Endothelial cell of umbilical vein (primary cell): ENCODE measurements around the gene STXBP5L.
A peak's percentile ranks its signal among the peaks of the same experiment; 100 is the strongest.

ENCODE experiments used
- CTCF ChIP-seq, 2 donors: IDR thresholded peaks; 1 replicate in 1 of 2; 2 replicates in 1 of 2; pipeline ENCODE4 v1.5.1; 2011; ENCODE audit warnings: low read length in 2 of 2, mild to moderate bottlenecking in 2 of 2, moderate library complexity in 2 of 2, control low read depth in 1 of 2, inconsistent platforms in 1 of 2, low read depth in 1 of 2; ENCODE audit not compliant: insufficient read depth in 1 of 2; ENCODE audit errors: extremely low read depth in 1 of 2
- EZH2 ChIP-seq: IDR thresholded peaks from 2 replicates; pipeline ENCODE4 v1.6.1; 2012; ENCODE audit warnings: borderline replicate concordance, low read depth, mild to moderate bottlenecking, moderate library complexity, low read length, inconsistent platforms; ENCODE audit not compliant: severe bottlenecking
- FOS ChIP-seq: IDR thresholded peaks from 2 replicates; pipeline ENCODE4 v1.6.1; 2011; ENCODE audit warnings: mild to moderate bottlenecking, low read length, moderate library complexity, borderline replicate concordance; ENCODE audit not compliant: insufficient read depth
- GATA2 ChIP-seq: IDR thresholded peaks from 2 replicates; pipeline ENCODE4 v1.7.0; 2011; ENCODE audit warnings: low read depth, mild to moderate bottlenecking, moderate library complexity, mixed read lengths, low read length; ENCODE audit not compliant: insufficient read length, insufficient read depth
- JUN ChIP-seq: IDR thresholded peaks from 2 replicates; pipeline ENCODE4 v1.6.1; 2011; ENCODE audit warnings: borderline replicate concordance, low read depth; ENCODE audit not compliant: insufficient read length, insufficient read depth
- MAX ChIP-seq: IDR thresholded peaks from 2 replicates; pipeline ENCODE4 v1.6.1; 2011; ENCODE audit not compliant: insufficient read depth, insufficient read length
- MYC ChIP-seq: IDR thresholded peaks from one replicate; pipeline ENCODE4 v1.6.1; 2011; ENCODE audit warnings: mild to moderate bottlenecking, low read depth, low read length
- POLR2A ChIP-seq: IDR thresholded peaks from 2 replicates; pipeline ENCODE4 v1.6.1; 2012; ENCODE audit warnings: low read depth, mild to moderate bottlenecking, control low read depth, low read length
- POLR2AphosphoS5 ChIP-seq: IDR thresholded peaks from 2 replicates; pipeline ENCODE4 v1.6.1; 2012; ENCODE audit warnings: low read depth, mild to moderate bottlenecking, control low read depth, low read length, moderate library complexity; ENCODE audit not compliant: insufficient read depth

- TF ChIP-seq CTCF (IDR thresholded peaks at IDR 0.05; ENCODE audit: extremely low read depth in 1 of 2, insufficient read depth in 1 of 2, low read depth in 1 of 2, low read length in 2 of 2) (no peak), POLR2A (no peak), MYC (no peak), EZH2 (peak; percentile 43), JUN (no peak), MAX (no peak), POLR2AphosphoS5 (no peak), FOS (no peak), GATA2 (no peak)
Measured at GRCh38 chr3:120908030-120908794, at the start of gene STXBP5L.
